ENCODE measurements around the gene AK8.

Gene AK8

GRCh38 chr9:132873403-132873802 lies 4.7 kb downstream of the AK8 start:
- no peak overlapping the region for H3K4me3 ChIP-seq (ENCODE audit: low read length)
- no peak overlapping the region for H3K27ac ChIP-seq (ENCODE audit: low read length)
- peaks cover 28% of the 10 kb centered on the region for H3K27me3 ChIP-seq (ENCODE audit: insufficient read depth, low read length)

GRCh38 chr9:132869266-132869665 lies 8.8 kb downstream of the AK8 start:
- H3K36me3 ChIP-seq (ENCODE audit: insufficient read depth, low read depth, low read length) = no peaks in the 10 kb centered on the region
- H3K9me3 ChIP-seq (ENCODE audit: insufficient read depth, low read depth, low read length) = no peaks in the 10 kb centered on the region
- no peak overlapping the region for H3K4me3 ChIP-seq (ENCODE audit: low read length)
- H3K9ac ChIP-seq (ENCODE audit: low read depth, low read length) = no peak overlapping the region
- H3K4me1 ChIP-seq (ENCODE audit: insufficient read depth, low read length) = peaks cover 7% of the 10 kb centered on the region
- no peak overlapping the region for H3K27ac ChIP-seq (ENCODE audit: low read length)
- H3K27me3 ChIP-seq (ENCODE audit: insufficient read depth, low read length) = no peaks in the 10 kb centered on the region; the same call in 1 of the 2 replicates

More at GRCh38 chr9:132873403-132873802, 4.7 kb downstream of the AK8 start:
- no peak overlapping the region for H3K9ac ChIP-seq (ENCODE audit: low read depth, low read length)
- no peaks in the 10 kb centered on the region for H3K36me3 ChIP-seq (ENCODE audit: insufficient read depth, low read depth, low read length)
- H3K4me1 ChIP-seq (ENCODE audit: insufficient read depth, low read length) = no peaks in the 10 kb centered on the region
- H3K9me3 ChIP-seq (ENCODE audit: insufficient read depth, low read depth, low read length) = no peaks in the 10 kb centered on the region

- Histone ChIP-seq H3K27me3 (ENCODE audit: insufficient read depth, low read length) (no peaks in the 10 kb centered on the region; the same call in 1 of the 2 replicates), H3K36me3 (ENCODE audit: insufficient read depth, low read depth, low read length) (no peaks in the 10 kb centered on the region), H3K9me3 (ENCODE audit: insufficient read depth, low read depth, low read length) (no peaks in the 10 kb centered on the region), H3K4me1 (ENCODE audit: insufficient read depth, low read length) (peaks cover 7% of the 10 kb centered on the region), H3K4me3 (ENCODE audit: low read length) (no peak overlapping the region), H3K27ac (ENCODE audit: low read length) (no peak overlapping the region), H3K9ac (ENCODE audit: low read depth, low read length) (no peak overlapping the region)
Measured at GRCh38 chr9:132866898-132867297, 11.2 kb downstream of the AK8 start.

GRCh38 chr9:132864691-132865090 lies 13.4 kb downstream of the AK8 start:
- no peak overlapping the region for H3K4me3 ChIP-seq (ENCODE audit: low read length)

GRCh38 chr9:132864277-132864676 lies 13.8 kb downstream of the AK8 start:
- Histone ChIP-seq H3K36me3 (ENCODE audit: insufficient read depth, low read depth, low read length) (no peaks in the 10 kb centered on the region), H3K4me1 (ENCODE audit: insufficient read depth, low read length) (peaks cover 7% of the 10 kb centered on the region), H3K27ac (ENCODE audit: low read length) (no peak overlapping the region), H3K9ac (ENCODE audit: low read depth, low read length) (no peak overlapping the region), H3K9me3 (ENCODE audit: insufficient read depth, low read depth, low read length) (no peaks in the 10 kb centered on the region), H3K27me3 (ENCODE audit: insufficient read depth, low read length) (no peaks in the 10 kb centered on the region; the same call in 1 of the 2 replicates), H3K4me3 (ENCODE audit: low read length) (no peak overlapping the region)

More at GRCh38 chr9:132864691-132865090, 13.4 kb downstream of the AK8 start:
- H3K27ac ChIP-seq (ENCODE audit: low read length) = no peak overlapping the region
- no peak overlapping the region for H3K9ac ChIP-seq (ENCODE audit: low read depth, low read length)
- H3K27me3 ChIP-seq (ENCODE audit: insufficient read depth, low read length) = no peaks in the 10 kb centered on the region; the same call in 1 of the 2 replicates
- no peaks in the 10 kb centered on the region for H3K9me3 ChIP-seq (ENCODE audit: insufficient read depth, low read depth, low read length)
- peaks cover 7% of the 10 kb centered on the region for H3K4me1 ChIP-seq (ENCODE audit: insufficient read depth, low read length)
- no peaks in the 10 kb centered on the region for H3K36me3 ChIP-seq (ENCODE audit: insufficient read depth, low read depth, low read length)

- H3K27ac ChIP-seq (ENCODE audit: low read length) = no peak overlapping the region
- H3K4me1 ChIP-seq (ENCODE audit: insufficient read depth, low read length) = peaks cover 7% of the 10 kb centered on the region
- H3K4me3 ChIP-seq (ENCODE audit: low read length) = no peak overlapping the region
- H3K9ac ChIP-seq (ENCODE audit: low read depth, low read length) = no peak overlapping the region
- no peaks in the 10 kb centered on the region; the same call in 1 of the 2 replicates for H3K27me3 ChIP-seq (ENCODE audit: insufficient read depth, low read length)
- no peaks in the 10 kb centered on the region for H3K36me3 ChIP-seq (ENCODE audit: insufficient read depth, low read depth, low read length)
- H3K9me3 ChIP-seq (ENCODE audit: insufficient read depth, low read depth, low read length) = no peaks in the 10 kb centered on the region
Measured at GRCh38 chr9:132863096-132863495, 15.0 kb downstream of the AK8 start.

GRCh38 chr9:132862533-132862932 lies 15.6 kb downstream of the AK8 start:
- Histone ChIP-seq H3K9ac (ENCODE audit: low read depth, low read length) (no peak overlapping the region), H3K27ac (ENCODE audit: low read length) (no peak overlapping the region), H3K4me1 (ENCODE audit: insufficient read depth, low read length) (peaks cover 8% of the 10 kb centered on the region), H3K9me3 (ENCODE audit: insufficient read depth, low read depth, low read length) (no peaks in the 10 kb centered on the region), H3K4me3 (ENCODE audit: low read length) (no peak overlapping the region), H3K36me3 (ENCODE audit: insufficient read depth, low read depth, low read length) (no peaks in the 10 kb centered on the region), H3K27me3 (ENCODE audit: insufficient read depth, low read length) (no peaks in the 10 kb centered on the region)

GRCh38 chr9:132861666-132862065 lies 16.4 kb downstream of the AK8 start:
- no peak overlapping the region for H3K9ac ChIP-seq (ENCODE audit: low read depth, low read length)
- H3K4me3 ChIP-seq (ENCODE audit: low read length) = no peak overlapping the region
- H3K27me3 ChIP-seq (ENCODE audit: insufficient read depth, low read length) = no peaks in the 10 kb centered on the region
- peaks cover 11% of the 10 kb centered on the region for H3K4me1 ChIP-seq (ENCODE audit: insufficient read depth, low read length)
- no peaks in the 10 kb centered on the region for H3K36me3 ChIP-seq (ENCODE audit: insufficient read depth, low read depth, low read length)
- no peak overlapping the region for H3K27ac ChIP-seq (ENCODE audit: low read length)
- H3K9me3 ChIP-seq (ENCODE audit: insufficient read depth, low read depth, low read length) = no peaks in the 10 kb centered on the region

GRCh38 chr9:132858751-132859150 lies 19.3 kb downstream of the AK8 start:
- Histone ChIP-seq H3K36me3 (ENCODE audit: insufficient read depth, low read depth, low read length) (no peaks in the 10 kb centered on the region), H3K9me3 (ENCODE audit: insufficient read depth, low read depth, low read length) (no peaks in the 10 kb centered on the region), H3K4me1 (ENCODE audit: insufficient read depth, low read length) (peaks cover 8% of the 10 kb centered on the region; the same call in 1 of the 2 replicates), H3K4me3 (ENCODE audit: low read length) (no peak overlapping the region), H3K27ac (ENCODE audit: low read length) (no peak overlapping the region), H3K9ac (ENCODE audit: low read depth, low read length) (no peak overlapping the region), H3K27me3 (ENCODE audit: insufficient read depth, low read length) (no peaks in the 10 kb centered on the region)

GRCh38 chr9:132857616-132858342 lies 20.3 kb downstream of the AK8 start:
- no peak overlapping the region for H3K4me3 ChIP-seq (ENCODE audit: low read length)
- peaks cover 8% of the 10 kb centered on the region; the same call in 1 of the 2 replicates for H3K4me1 ChIP-seq (ENCODE audit: insufficient read depth, low read length)
- no peak overlapping the region for H3K27ac ChIP-seq (ENCODE audit: low read length)
- no peaks in the 10 kb centered on the region for H3K36me3 ChIP-seq (ENCODE audit: insufficient read depth, low read depth, low read length)
- no peaks in the 10 kb centered on the region for H3K27me3 ChIP-seq (ENCODE audit: insufficient read depth, low read length)
- no peaks in the 10 kb centered on the region for H3K9me3 ChIP-seq (ENCODE audit: insufficient read depth, low read depth, low read length)
- H3K9ac ChIP-seq (ENCODE audit: low read depth, low read length) = no peak overlapping the region

- no peaks in the 10 kb centered on the region for H3K27me3 ChIP-seq (ENCODE audit: insufficient read depth, low read length)
- no peak overlapping the region for H3K4me3 ChIP-seq (ENCODE audit: low read length)
- no peaks in the 10 kb centered on the region for H3K36me3 ChIP-seq (ENCODE audit: insufficient read depth, low read depth, low read length)
- peaks cover 8% of the 10 kb centered on the region; the same call in 1 of the 2 replicates for H3K4me1 ChIP-seq (ENCODE audit: insufficient read depth, low read length)
- no peaks in the 10 kb centered on the region for H3K9me3 ChIP-seq (ENCODE audit: insufficient read depth, low read depth, low read length)
- no peak overlapping the region for H3K9ac ChIP-seq (ENCODE audit: low read depth, low read length)
- H3K27ac ChIP-seq (ENCODE audit: low read length) = no peak overlapping the region
Measured at GRCh38 chr9:132857031-132857430, 21.1 kb downstream of the AK8 start.

- Histone ChIP-seq H3K27me3 (ENCODE audit: insufficient read depth, low read length) (no peaks in the 10 kb centered on the region), H3K4me3 (ENCODE audit: low read length) (no peak overlapping the region), H3K4me1 (ENCODE audit: insufficient read depth, low read length) (peaks cover 8% of the 10 kb centered on the region; the same call in 1 of the 2 replicates), H3K36me3 (ENCODE audit: insufficient read depth, low read depth, low read length) (no peaks in the 10 kb centered on the region), H3K9ac (ENCODE audit: low read depth, low read length) (no peak overlapping the region), H3K9me3 (ENCODE audit: insufficient read depth, low read depth, low read length) (no peaks in the 10 kb centered on the region), H3K27ac (ENCODE audit: low read length) (no peak overlapping the region)
Measured at GRCh38 chr9:132855904-132856303, 22.2 kb downstream of the AK8 start.
